Peyer's patch (tissue), 4 donors: ENCODE measurements around the gene NCKAP5. TPM values are rescaled to one million over a fixed set of nuclear protein-coding genes. Genes with fewer than 3 reads are reported as not detected.

Source experiments
- DNase-seq, 3 donors: peaks; one replicate each; pipeline ENCODE4 v3.0.0-alpha.2; 2017 to 2019
- H3K27ac ChIP-seq, 4 donors: fragments of 200-600 bp; sonication (generic); one replicate each; pipeline ENCODE4 v1.5.1; 2016 to 2019
- H3K27me3 ChIP-seq, 2 donors: fragments of 200-600 bp; sonication (generic); one replicate each; pipeline ENCODE4 v1.5.1; 2019
- H3K36me3 ChIP-seq, 3 donors: fragments of 200-600 bp; sonication (generic); one replicate each; pipeline ENCODE4 v1.5.1; 2016 to 2019
- H3K4me1 ChIP-seq, 4 donors: fragments of 200-600 bp; sonication (generic); one replicate each; pipeline ENCODE4 v1.5.1; 2016 to 2019
- H3K4me3 ChIP-seq, 4 donors: fragments of 200-600 bp; sonication (generic); 1 replicate in 3 of 4; 2 replicates in 1 of 4; pipeline ENCODE4 v1.5.1; 2016 to 2019; ENCODE audit warnings: mild to moderate bottlenecking in 1 of 4
- H3K9me3 ChIP-seq, 4 donors: fragments of 200-600 bp; sonication (generic); one replicate each; pipeline ENCODE4 v1.5.1; 2016 to 2019; ENCODE audit warnings: mild to moderate bottlenecking in 1 of 4
- POLR2A ChIP-seq, 2 donors: fragments of 450-650 bp; IDR thresholded peaks; one replicate each; pipeline ENCODE4 v1.5.1; 2017; ENCODE audit warnings: antibody characterized with exemption in 2 of 2, mild to moderate bottlenecking in 2 of 2, moderate library complexity in 2 of 2
- total RNA-seq, 4 donors: library from RNA; depleted of rRNA; stranded (reverse); fragments of >200 nt; gene quantifications; one replicate each; pipeline ENCODE4 v1.1.0, GENCODE V29; 2016
- TF ChIP-seq, protein P1 (sequence below), 6 experiments: fragments of 450-650 bp in 4 of 6; fragments of 200-600 bp in 2 of 6; sonication (generic) in 1 of 6; IDR thresholded peaks; one replicate each; pipeline ENCODE4 v1.5.1; 2017 to 2019; ENCODE audit warnings: antibody characterized with exemption in 6 of 6, mild to moderate bottlenecking in 3 of 6, moderate library complexity in 1 of 6

Gene NCKAP5
- total RNA-seq, 4 donors from 2014 or later, result 9.1 to 28.5 (median 22.5) TPM

DNA sequence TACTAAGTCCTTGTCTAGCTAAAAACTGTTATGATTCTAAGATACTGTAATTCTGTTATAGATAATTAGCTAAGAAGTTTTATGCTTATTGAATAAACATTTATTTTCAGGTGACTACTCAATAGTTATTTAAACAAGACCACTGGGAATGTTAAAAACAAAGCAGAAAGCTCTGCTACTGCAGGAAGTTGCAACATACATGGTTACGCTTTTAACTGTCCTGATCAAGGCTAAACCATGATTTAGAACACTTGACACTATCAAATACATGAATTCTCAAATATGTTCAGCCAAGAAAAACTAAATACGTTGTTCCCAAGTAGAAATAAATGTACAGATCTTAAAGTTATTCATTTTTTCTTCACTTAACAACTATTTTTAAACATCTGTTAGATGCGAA, 263.9 kb downstream of the NCKAP5 start:
- no peak overlapping the region for H3K27ac ChIP-seq
- no peak for TF ChIP-seq POLR2A (IDR thresholded peaks at IDR 0.05)
- TF ChIP-seq, protein P1, sequence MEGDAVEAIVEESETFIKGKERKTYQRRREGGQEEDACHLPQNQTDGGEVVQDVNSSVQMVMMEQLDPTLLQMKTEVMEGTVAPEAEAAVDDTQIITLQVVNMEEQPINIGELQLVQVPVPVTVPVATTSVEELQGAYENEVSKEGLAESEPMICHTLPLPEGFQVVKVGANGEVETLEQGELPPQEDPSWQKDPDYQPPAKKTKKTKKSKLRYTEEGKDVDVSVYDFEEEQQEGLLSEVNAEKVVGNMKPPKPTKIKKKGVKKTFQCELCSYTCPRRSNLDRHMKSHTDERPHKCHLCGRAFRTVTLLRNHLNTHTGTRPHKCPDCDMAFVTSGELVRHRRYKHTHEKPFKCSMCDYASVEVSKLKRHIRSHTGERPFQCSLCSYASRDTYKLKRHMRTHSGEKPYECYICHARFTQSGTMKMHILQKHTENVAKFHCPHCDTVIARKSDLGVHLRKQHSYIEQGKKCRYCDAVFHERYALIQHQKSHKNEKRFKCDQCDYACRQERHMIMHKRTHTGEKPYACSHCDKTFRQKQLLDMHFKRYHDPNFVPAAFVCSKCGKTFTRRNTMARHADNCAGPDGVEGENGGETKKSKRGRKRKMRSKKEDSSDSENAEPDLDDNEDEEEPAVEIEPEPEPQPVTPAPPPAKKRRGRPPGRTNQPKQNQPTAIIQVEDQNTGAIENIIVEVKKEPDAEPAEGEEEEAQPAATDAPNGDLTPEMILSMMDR (IDR thresholded peaks at IDR 0.05), result no peak
- no peaks in the 10 kb centered on the region for H3K9me3 ChIP-seq
- no peaks in the 10 kb centered on the region for H3K4me1 ChIP-seq
- no peak overlapping the region for H3K4me3 ChIP-seq
- H3K36me3 ChIP-seq, result no peaks in the 10 kb centered on the region
- no peaks in the 10 kb centered on the region for H3K27me3 ChIP-seq
- DNase-seq, result no peak

DNA sequence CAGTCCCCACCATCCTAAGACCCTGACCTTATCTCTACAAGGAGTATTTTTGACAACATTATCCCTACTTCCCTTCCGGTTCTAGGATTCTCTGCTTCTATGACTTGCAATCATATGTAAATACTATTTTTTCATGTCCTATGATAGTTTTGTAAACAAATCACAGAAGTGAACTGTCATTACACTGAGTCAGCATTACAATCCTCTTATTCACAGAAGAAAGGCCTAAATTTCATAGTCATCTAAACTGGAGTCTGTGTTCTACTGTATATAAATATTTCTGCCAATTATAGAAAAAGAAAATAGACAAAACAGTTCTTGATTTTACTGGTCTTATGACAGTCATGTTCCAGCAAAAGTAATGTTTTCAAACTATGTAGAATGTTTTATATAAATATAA, 265.1 kb downstream of the NCKAP5 start:
- no peak for DNase-seq
- no peak overlapping the region for H3K4me3 ChIP-seq
- no peaks in the 10 kb centered on the region for H3K9me3 ChIP-seq
- no peaks in the 10 kb centered on the region for H3K27me3 ChIP-seq
- no peaks in the 10 kb centered on the region for H3K4me1 ChIP-seq
- H3K36me3 ChIP-seq, result no peaks in the 10 kb centered on the region
- TF ChIP-seq POLR2A (IDR thresholded peaks at IDR 0.05), result no peak
- TF ChIP-seq, protein P1 (IDR thresholded peaks at IDR 0.05), result no peak
- H3K27ac ChIP-seq, result no peak overlapping the region

DNA sequence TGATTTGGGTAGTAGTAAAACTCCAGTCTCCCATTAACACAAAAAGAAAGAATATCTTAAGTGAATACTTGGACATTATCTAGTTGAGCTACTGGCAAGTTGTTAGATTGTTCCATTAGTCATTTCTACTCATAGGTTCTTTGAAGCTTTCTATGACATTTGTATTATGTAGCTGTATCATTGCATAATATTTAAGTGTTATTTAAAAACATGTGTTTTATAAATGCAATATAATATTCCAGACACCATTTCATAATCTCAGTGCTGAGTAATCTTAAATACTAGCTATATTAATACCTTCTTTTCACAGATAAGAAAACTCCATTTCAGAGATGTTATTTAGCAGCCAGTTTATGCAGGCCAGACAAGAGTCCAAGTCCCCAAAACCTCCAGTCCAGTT, 271.9 kb downstream of the NCKAP5 start:
- Histone ChIP-seq H3K4me3 (no peak overlapping the region), H3K27me3 (no peaks in the 10 kb centered on the region), H3K4me1 (no peaks in the 10 kb centered on the region), H3K9me3 (no peaks in the 10 kb centered on the region), H3K36me3 (no peaks in the 10 kb centered on the region), H3K27ac (no peak overlapping the region)
- no peak for DNase-seq
- TF ChIP-seq, protein P1 (IDR thresholded peaks at IDR 0.05), result no peak
- TF ChIP-seq POLR2A (IDR thresholded peaks at IDR 0.05), result no peak

DNA sequence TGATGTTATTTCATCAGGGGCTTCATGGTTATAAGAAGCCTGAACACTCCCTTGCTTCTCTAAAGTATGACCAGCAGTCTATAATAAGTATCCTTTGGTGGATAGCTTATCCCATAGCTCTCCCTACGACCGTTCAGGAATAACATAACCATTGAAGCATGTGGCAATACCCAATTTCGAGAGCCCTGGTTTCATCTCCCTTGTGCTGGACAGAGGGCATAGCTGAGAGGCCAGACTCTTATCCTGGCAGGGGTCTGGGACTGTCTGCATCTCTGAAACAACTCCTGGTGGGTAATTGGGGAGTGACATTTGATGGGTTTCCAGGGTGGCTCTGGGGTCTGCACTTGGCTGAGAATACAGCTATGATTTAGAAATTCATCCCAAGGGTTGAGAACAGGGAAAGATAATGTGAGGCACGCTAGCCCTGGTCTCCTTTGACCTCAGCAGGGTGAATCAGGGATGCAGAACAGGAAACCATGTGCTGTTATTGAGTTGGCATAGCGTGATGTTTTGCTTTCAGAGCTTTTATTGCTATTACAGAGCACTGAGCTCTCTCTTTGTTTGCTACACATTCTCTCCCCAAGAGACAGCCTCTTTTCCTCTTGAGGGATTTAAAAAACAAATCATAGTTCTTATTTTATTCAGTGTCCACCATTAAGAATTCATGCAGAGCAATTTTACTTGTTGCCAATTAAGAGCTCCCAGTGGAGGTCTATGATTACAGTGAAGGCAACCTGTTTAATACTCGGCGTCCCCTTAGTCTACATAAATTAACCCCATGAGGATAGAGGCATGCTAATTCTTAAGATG, 274.5 kb downstream of the NCKAP5 start:
- no peak for DNase-seq
- Histone ChIP-seq H3K27me3 (no peaks in the 10 kb centered on the region), H3K9me3 (no peaks in the 10 kb centered on the region), H3K36me3 (no peaks in the 10 kb centered on the region), H3K4me3 (no peak overlapping the region), H3K27ac (no peak overlapping the region), H3K4me1 (no peaks in the 10 kb centered on the region)
- TF ChIP-seq, protein P1 (IDR thresholded peaks at IDR 0.05), result no peak
- no peak for TF ChIP-seq POLR2A (IDR thresholded peaks at IDR 0.05)

DNA sequence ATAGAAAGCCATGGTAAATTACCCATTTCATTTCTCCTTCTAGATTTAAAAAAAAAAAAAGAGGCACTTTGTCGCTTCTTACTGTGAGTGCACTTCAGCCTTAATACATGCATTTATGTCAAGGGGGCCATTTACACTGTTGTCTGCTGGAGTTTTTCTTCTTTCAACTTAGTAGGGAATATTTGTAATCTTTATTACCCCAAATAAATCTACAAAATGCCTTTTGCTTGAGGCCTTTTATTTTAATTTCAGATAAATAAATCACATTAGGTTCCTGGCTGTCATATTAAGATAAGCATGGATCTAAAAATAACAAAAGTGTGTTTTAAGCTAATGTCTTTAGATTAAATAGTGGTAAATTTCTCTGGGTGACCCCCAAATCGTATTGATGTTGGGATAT, 276.0 kb downstream of the NCKAP5 start:
- H3K27me3 ChIP-seq, result no peaks in the 10 kb centered on the region
- no peaks in the 10 kb centered on the region for H3K4me1 ChIP-seq
- TF ChIP-seq, protein P1 (IDR thresholded peaks at IDR 0.05), result no peak
- no peak for TF ChIP-seq POLR2A (IDR thresholded peaks at IDR 0.05)
- no peaks in the 10 kb centered on the region for H3K36me3 ChIP-seq
- H3K4me3 ChIP-seq, result no peak overlapping the region
- DNase-seq, result no peak
- no peaks in the 10 kb centered on the region for H3K9me3 ChIP-seq
- H3K27ac ChIP-seq, result no peak overlapping the region
